Measurements from ENCODE around the gene LONP1. TPM values are rescaled to one million over a fixed set of nuclear protein-coding genes. Genes with fewer than 3 reads are reported as not detected.
A peak's percentile ranks its signal among the peaks of the same experiment; 100 is the strongest.

Gene LONP1
- total RNA-seq, 1 experiment from 2014 or later = 113 TPM

DNA sequence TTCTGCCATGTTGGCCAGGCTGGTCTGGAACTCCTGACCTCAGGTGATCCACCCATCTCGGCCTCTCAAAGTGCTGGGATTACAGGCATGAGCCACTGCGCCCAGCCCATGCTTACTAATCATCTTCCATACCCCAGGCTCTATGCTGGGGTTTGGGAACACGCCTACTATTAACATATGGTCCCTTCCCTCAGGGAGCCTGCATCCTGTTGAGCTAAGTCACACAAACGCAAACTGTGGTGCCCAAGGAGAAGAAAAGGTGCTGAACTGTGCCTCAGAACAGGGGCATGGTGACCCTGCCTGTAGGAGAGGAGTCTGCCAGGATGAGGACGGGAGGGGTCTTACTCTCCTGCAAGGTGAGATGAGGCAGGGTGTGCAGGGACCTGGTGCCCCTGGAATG, 45.2 kb downstream of the LONP1 start:
- Histone ChIP-seq H3K79me2 (ENCODE audit: insufficient read depth, low read length) (no peaks in the 10 kb centered on the region), H3K18ac (ENCODE audit: insufficient read length, low read depth, low read length) (no peak overlapping the region), H3K9ac (ENCODE audit: extremely low read depth, insufficient read length, low read length) (no peak overlapping the region), H2BK120ac (ENCODE audit: low read depth, low read length, poor library complexity, severe bottlenecking) (no peak overlapping the region), H3K23ac (ENCODE audit: insufficient read length, low read depth, low read length) (no peak overlapping the region), H4K8ac (replicated peaks; ENCODE audit: insufficient read length, low read depth, low read length) (no peak overlapping the region), H4K91ac (ENCODE audit: insufficient read length, low read depth, low read length) (no peak overlapping the region), H3K27ac (ENCODE audit: insufficient read length, low read depth, low read length) (no peak overlapping the region), H4K20me1 (ENCODE audit: control insufficient read depth, insufficient read depth, insufficient read length) (no peaks in the 10 kb centered on the region), H2AK5ac (ENCODE audit: insufficient read length, low read length) (no peak overlapping the region), H3K4me2 (ENCODE audit: insufficient read depth, insufficient read length, low read length) (no peak overlapping the region), H2AFZ (ENCODE audit: low read length) (no peak overlapping the region), H3T11ph (ENCODE audit: low read length) (no peak overlapping the region), H2BK15ac (ENCODE audit: low read depth, low read length) (no peak overlapping the region), H4K5ac (ENCODE audit: insufficient read length, low read depth, low read length) (no peak overlapping the region), H3K27me3 (ENCODE audit: insufficient read depth, low read length) (no peaks in the 10 kb centered on the region), H2BK12ac (ENCODE audit: insufficient read length, low read depth, low read length) (no peak overlapping the region), H3K4me1 (ENCODE audit: insufficient read depth, low read length) (no peaks in the 10 kb centered on the region), H2BK20ac (ENCODE audit: low read depth, low read length, poor library complexity, severe bottlenecking) (no peak overlapping the region), H3K14ac (ENCODE audit: insufficient read depth, low read length) (no peak overlapping the region), H3K4ac (ENCODE audit: low read depth, low read length) (no peak overlapping the region), H3K56ac (ENCODE audit: insufficient read length, low read depth, low read length) (no peak overlapping the region), H3K9me3 (ENCODE audit: control insufficient read depth, low read depth, low read length) (no peaks in the 10 kb centered on the region), H3K79me1 (ENCODE audit: insufficient read depth, low read depth, low read length, poor library complexity, severe bottlenecking) (no peaks in the 10 kb centered on the region), H2BK5ac (ENCODE audit: insufficient read length, low read length) (no peak overlapping the region), H3K23me2 (ENCODE audit: insufficient read length, low read depth, low read length, poor library complexity, severe bottlenecking) (peaks cover 1% of the 10 kb centered on the region)
- Mint-ChIP-seq H3K27ac (peak overlapping the region in 2 of 3 experiments; percentile 11 to 84; a peak in 2 of 7 replicates), H3K27me3 (ENCODE audit: low read depth) (no peaks in the 10 kb centered on the region; the same call in 1 of the 2 replicates), H3K9me3 (no peaks in the 10 kb centered on the region), H3K36me3 (ENCODE audit: insufficient read depth in 1 of 3, low read depth in 3 of 3) (peaks cover 6 to 28% (median 14%) of the 10 kb centered on the region in 3 experiments; a peak in 5 of 7 replicates), H3K4me3 (peak overlapping the region in 1 of 2 experiments; percentile 24; a peak in 1 of 5 replicates), H3K4me1 (peaks cover 6 to 13% of the 10 kb centered on the region in 2 experiments)
- no peak for TF ChIP-seq CTCF (conservative IDR thresholded peaks at IDR 0.05)
- no peak for DNase-seq
- no CpG with 5 or more reads among the region's 5 CpGs for WGBS (ENCODE audit: extremely low coverage, insufficient read length, low lambda C conversion rate)
